NCI-H82 treated with DMSO at 0.1 percent for 48 hours (cell line): ENCODE data around the gene ETNK2.

Source experiments
- DNase-seq: peaks from one replicate; lab custom pipeline; 2025; ENCODE audit not compliant: unreplicated experiment; lab: John Stamatoyannopoulos, UW

The ETNK2 gene

GRCh38 chr1:204151552-204152309 lies at the start of gene ETNK2:
Gene ETNK2, minus strand, starts transcription at chr1:204152044. Its CDS starts 192 bp downstream, at chr1:204151852.
- DNase-seq, result peak; percentile 66

GRCh38 chr1:204201348-204202040 lies 49.6 kb upstream of the ETNK2 start:
- DNase-seq, result no peak

- no peak for DNase-seq
Measured at GRCh38 chr1:204199579-204199978, 47.7 kb upstream of the ETNK2 start.

- no peak for DNase-seq
Measured at GRCh38 chr1:204198348-204199340, 46.8 kb upstream of the ETNK2 start.

- no peak for DNase-seq
Measured at GRCh38 chr1:204197068-204197467, 45.2 kb upstream of the ETNK2 start.

GRCh38 chr1:204196068-204196795 lies 44.4 kb upstream of the ETNK2 start, which contains the start of gene KISS1:
Gene KISS1, minus strand, starts transcription at chr1:204196491. Its CDS starts 3,615 bp downstream, at chr1:204192876.
- DNase-seq, result no peak

- no peak for DNase-seq
Measured at GRCh38 chr1:204194771-204195170, 42.9 kb upstream of the ETNK2 start.

- DNase-seq, result no peak
Measured at GRCh38 chr1:204194080-204194479, 42.2 kb upstream of the ETNK2 start.

- no peak for DNase-seq
Measured at GRCh38 chr1:204192589-204193352, 40.9 kb upstream of the ETNK2 start.

- no peak for DNase-seq
Measured at GRCh38 chr1:204192046-204192445, 40.2 kb upstream of the ETNK2 start.

- DNase-seq, result no peak
Measured at GRCh38 chr1:204191456-204191855, 39.6 kb upstream of the ETNK2 start.

- DNase-seq, result no peak
Measured at GRCh38 chr1:204190212-204191211, 38.7 kb upstream of the ETNK2 start.

GRCh38 chr1:204188959-204189639 lies 37.3 kb upstream of the ETNK2 start:
- DNase-seq, result no peak

- DNase-seq, result no peak
Measured at GRCh38 chr1:204186597-204186996, 34.8 kb upstream of the ETNK2 start.

GRCh38 chr1:204181116-204181515 lies 29.3 kb upstream of the ETNK2 start:
- no peak for DNase-seq

- no peak for DNase-seq
Measured at GRCh38 chr1:204180133-204180532, 28.3 kb upstream of the ETNK2 start.

GRCh38 chr1:204178487-204179281 lies 26.8 kb upstream of the ETNK2 start:
- DNase-seq, result no peak
